Cardiac fibroblast (primary cell): Measurements from ENCODE around the gene PATE2.

Experiments
- DNase-seq, 2 donors: peaks; one replicate each; pipeline versions ENCODE4 v3.0.0 to v3.0.0-alpha.2; 2010; ENCODE audit warnings: low read depth in 2 of 2
- H3K4me3 ChIP-seq, 2 donors: replicated peaks in 1 of 2; 1 replicate in 1 of 2; 2 replicates in 1 of 2; pipeline ENCODE4 v1.5.1; 2011; ENCODE audit warnings: low read depth in 2 of 2, low read length in 2 of 2, mild to moderate bottlenecking in 2 of 2, moderate library complexity in 1 of 2
- CTCF ChIP-seq: IDR thresholded peaks from one replicate; pipeline ENCODE4 v1.5.1; 2011; ENCODE audit warnings: low read depth, mild to moderate bottlenecking, low read length, inconsistent platforms

The PATE2 gene

DNA sequence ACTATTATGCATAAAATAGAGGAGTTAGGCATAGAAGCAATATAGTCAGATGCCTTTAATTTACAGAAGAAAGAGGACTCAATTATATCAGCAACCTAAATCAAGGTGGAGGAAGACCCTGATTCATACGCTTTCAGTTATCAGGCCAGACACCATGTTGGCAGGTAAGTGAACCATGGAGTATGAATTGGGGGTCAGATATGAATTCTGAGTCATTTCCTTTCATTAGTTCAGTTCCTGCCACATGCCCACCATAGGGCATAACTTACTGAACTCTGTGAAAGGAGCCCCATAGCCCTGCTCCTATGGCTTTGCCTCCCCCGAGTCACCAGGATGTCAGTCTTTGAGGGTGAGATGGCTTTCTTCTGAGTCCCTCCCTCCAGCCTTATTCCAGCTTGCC, 15.1 kb downstream of the PATE2 start:
- no peak for DNase-seq
- H3K4me3 ChIP-seq: no peak overlapping the region
- no peak for TF ChIP-seq CTCF

- DNase-seq: no peak
- H3K4me3 ChIP-seq: no peak overlapping the region
- no peak for TF ChIP-seq CTCF
Measured at GRCh38 chr11:125762445-125762844, 16.2 kb downstream of the PATE2 start.

GRCh38 chr11:125756050-125756449, 22.6 kb downstream of the PATE2 start:
- H3K4me3 ChIP-seq: no peak overlapping the region
- DNase-seq: no peak
- no peak for TF ChIP-seq CTCF

DNA sequence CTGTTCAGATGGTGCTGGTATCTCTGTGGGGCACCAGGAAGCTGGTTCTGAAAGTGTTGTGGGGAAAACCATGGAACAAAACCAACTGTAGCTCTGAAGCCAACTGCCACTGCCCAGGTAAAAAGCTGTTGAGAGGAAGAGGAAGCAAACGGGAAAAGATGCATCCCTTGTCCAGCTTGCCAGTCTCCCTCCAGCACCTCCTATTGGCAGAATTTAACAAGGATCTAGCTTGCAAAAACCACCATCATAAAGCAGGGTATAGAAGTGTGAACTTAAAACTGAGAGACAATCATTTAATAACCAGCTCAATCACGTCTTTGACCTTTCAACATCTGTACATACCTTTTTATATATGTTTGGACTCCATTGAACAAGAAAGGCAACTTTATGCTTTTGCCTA, 28.0 kb downstream of the PATE2 start:
- TF ChIP-seq CTCF: no peak
- DNase-seq: no peak
- no peak overlapping the region for H3K4me3 ChIP-seq

GRCh38 chr11:125745979-125746378, 32.6 kb downstream of the PATE2 start, which contains the start of gene PATE1:
TSS of gene PATE1 (plus strand) at chr11:125746279. CDS start at chr11:125746305, 26 bp downstream.
- DNase-seq: no peak
- TF ChIP-seq CTCF: no peak
- H3K4me3 ChIP-seq: no peak within 1 kb of the TSS

GRCh38 chr11:125743681-125744080, 34.9 kb downstream of the PATE2 start:
- no peak for TF ChIP-seq CTCF
- DNase-seq: no peak
- no peak overlapping the region for H3K4me3 ChIP-seq

DNA sequence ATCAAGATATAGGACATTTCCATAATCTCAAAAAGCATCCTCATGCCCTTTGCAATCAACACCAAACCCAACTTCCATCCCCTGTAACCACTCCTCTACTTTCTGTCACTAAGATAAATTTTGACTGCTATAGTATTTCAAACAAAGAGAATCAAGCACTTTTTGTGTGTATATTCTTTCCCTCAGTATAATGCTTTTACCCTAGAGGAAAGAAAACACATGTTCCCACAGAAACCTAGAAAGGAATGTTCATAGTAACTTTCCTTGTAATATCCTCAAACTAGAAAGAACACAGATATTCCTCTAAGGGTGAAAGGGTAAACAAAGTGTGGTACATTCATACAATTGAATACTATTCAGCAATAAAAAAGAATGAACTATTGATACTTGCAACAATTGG, 38.0 kb downstream of the PATE2 start:
- DNase-seq: no peak
- no peak for TF ChIP-seq CTCF
- H3K4me3 ChIP-seq: no peak overlapping the region
